Activated naive CD8-positive, alpha-beta T cell treated with anti-CD3 and anti-CD28 coated beads for 36 hours (primary cell): ENCODE measurements around the gene OR4D10. TPM values are rescaled to one million over a fixed set of nuclear protein-coding genes. Genes with fewer than 3 reads are reported as not detected.
A peak's percentile ranks its signal among the peaks of the same experiment; 100 is the strongest.
"Not testable (repeated sequence)": the region's sequence is repeated elsewhere in the genome, so short reads cannot be mapped to it uniquely, and the experiment has no call there.

Source experiments
- DNase-seq: peaks from one replicate; pipeline ENCODE4 v3.0.0; 2021
- H3K27ac Mint-ChIP-seq: one replicate; pipeline ENCODE4 v1.8.0; 2022; ENCODE audit warnings: mild to moderate bottlenecking, moderate library complexity, mixed read lengths
- H3K27me3 Mint-ChIP-seq: one replicate; pipeline ENCODE4 v1.8.0; 2022; ENCODE audit warnings: mild to moderate bottlenecking, mixed read lengths
- H3K36me3 Mint-ChIP-seq: one replicate; pipeline ENCODE4 v1.8.0; 2021; ENCODE audit warnings: mild to moderate bottlenecking, mixed read lengths
- H3K4me1 Mint-ChIP-seq: one replicate; pipeline ENCODE4 v1.8.0; 2021; ENCODE audit warnings: mixed read lengths
- H3K4me3 Mint-ChIP-seq: one replicate; pipeline ENCODE4 v1.8.0; 2022; ENCODE audit warnings: mild to moderate bottlenecking, moderate library complexity, mixed read lengths
- H3K9me3 Mint-ChIP-seq: one replicate; pipeline ENCODE4 v1.8.0; 2022; ENCODE audit warnings: mixed read lengths
- total RNA-seq, 2 experiments: library from RNA; stranded (reverse); gene quantifications; one replicate each; pipeline ENCODE4 v1.2.3, GENCODE V29; 2021

Gene OR4D10
- total RNA-seq, 2 experiments from 2014 or later: not detected

- H3K4me1 Mint-ChIP-seq: peaks cover 8% of the 10 kb centered on the region
- H3K9me3 Mint-ChIP-seq: no peaks in the 10 kb centered on the region
- no peak overlapping the region for H3K27ac Mint-ChIP-seq
- no peak for DNase-seq
- H3K4me3 Mint-ChIP-seq: no peak overlapping the region
- no peaks in the 10 kb centered on the region for H3K36me3 Mint-ChIP-seq
- peaks cover 10% of the 10 kb centered on the region for H3K27me3 Mint-ChIP-seq
These were observed 28.8 kb downstream of the OR4D10 start for GRCh38 chr11:59501931-59502330.

DNA sequence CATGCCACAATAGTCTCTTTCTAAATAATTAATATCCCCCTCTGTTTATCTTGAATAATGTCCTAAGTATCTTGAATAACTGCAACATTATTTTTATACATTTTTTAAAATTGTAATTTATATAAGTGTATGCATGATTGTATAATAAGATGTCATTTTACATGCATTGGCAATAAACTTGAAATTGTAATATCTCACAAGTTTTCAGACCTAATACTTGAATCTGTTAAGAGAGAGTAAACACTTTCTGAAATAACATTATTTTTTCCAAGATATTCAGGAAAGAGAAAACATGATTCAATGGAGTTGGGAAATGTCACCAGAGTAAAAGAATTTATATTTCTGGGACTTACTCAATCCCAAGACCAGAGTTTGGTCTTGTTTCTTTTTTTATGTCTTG lies 30.2 kb downstream of the OR4D10 start, which contains the start of gene OR4D11:
TSS of gene OR4D11 (plus strand) at position 301 of the 400 bp plus-strand sequence. CDS start at position 301, 0 bp downstream.
- Mint-ChIP-seq H3K27ac (no peak within 1 kb of the TSS), H3K9me3 (no peaks in the 10 kb centered on the region), H3K27me3 (peaks cover 10% of the 10 kb centered on the region)

GRCh38 chr11:59510941-59511589 lies 38.0 kb downstream of the OR4D10 start, which contains the start of gene OR4D9:
Gene OR4D9 (plus strand): TSS chr11:59511539. CDS start chr11:59514913, 3,374 bp downstream.
- Mint-ChIP-seq H3K9me3 (no peaks in the 10 kb centered on the region), H3K36me3 (no peaks in the 10 kb centered on the region), H3K4me3 (peak within 1 kb of the TSS; percentile 18), H3K27ac (peak within 1 kb of the TSS; percentile 34), H3K27me3 (peaks cover 11% of the 10 kb centered on the region), H3K4me1 (peaks cover 22% of the 10 kb centered on the region)
- DNase-seq: no peak

More for the DNA sequence above, 30.2 kb downstream of the OR4D10 start, which contains the start of gene OR4D11:
- peaks cover 8% of the 10 kb centered on the region for H3K4me1 Mint-ChIP-seq
- H3K36me3 Mint-ChIP-seq: no peaks in the 10 kb centered on the region
- H3K4me3 Mint-ChIP-seq: no peak within 1 kb of the TSS
- DNase-seq: no peak

DNA sequence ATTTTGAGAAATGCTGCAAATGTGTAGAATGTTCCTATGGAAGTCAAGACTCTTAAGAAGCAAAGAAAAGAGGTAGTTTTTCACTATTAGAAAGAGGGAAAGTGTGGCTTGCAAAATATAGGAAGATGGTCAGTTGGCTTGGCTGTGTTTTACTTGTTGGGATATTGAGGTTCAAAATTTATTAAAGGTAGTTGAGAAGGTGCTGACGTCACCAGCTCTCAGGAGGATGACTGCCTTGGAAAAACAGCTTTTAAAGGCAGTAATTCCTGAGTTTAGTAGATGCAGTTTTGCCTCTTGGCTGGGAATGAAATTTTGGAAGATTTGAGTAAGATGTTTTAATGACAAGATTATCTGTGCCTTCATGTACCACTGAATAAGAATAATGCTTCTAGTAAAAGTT lies 38.6 kb downstream of the OR4D10 start:
- no peak overlapping the region for H3K4me3 Mint-ChIP-seq
- no peak overlapping the region for H3K27ac Mint-ChIP-seq
- no peak for DNase-seq
- H3K27me3 Mint-ChIP-seq: peaks cover 11% of the 10 kb centered on the region
- H3K4me1 Mint-ChIP-seq: peaks cover 22% of the 10 kb centered on the region
- H3K9me3 Mint-ChIP-seq: no peaks in the 10 kb centered on the region
- no peaks in the 10 kb centered on the region for H3K36me3 Mint-ChIP-seq

DNA sequence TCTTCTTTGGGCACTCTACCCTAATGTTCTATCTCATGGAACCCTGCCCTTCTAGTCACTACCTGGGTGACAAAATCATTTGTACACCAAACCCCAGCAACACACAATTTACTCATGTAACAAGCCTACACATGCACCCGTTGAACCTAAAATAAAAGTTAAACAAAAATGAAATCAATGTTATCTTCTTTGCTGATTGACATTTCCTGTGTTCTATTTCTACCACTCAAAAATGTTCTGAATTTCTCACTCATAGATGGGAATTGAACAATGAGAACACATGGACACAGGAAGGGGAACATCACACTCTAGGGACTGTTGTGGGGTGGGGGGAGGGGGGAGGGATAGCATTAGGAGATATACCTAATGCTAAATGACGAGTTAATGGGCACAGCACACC lies 47.0 kb downstream of the OR4D10 start:
- H3K4me3 Mint-ChIP-seq, H3K36me3 Mint-ChIP-seq, H3K9me3 Mint-ChIP-seq, H3K4me1 Mint-ChIP-seq, H3K27me3 Mint-ChIP-seq, H3K27ac Mint-ChIP-seq, DNase-seq: not testable (repeated sequence)

GRCh38 chr11:59520741-59521140 lies 47.6 kb downstream of the OR4D10 start:
- Mint-ChIP-seq H3K4me1 (no peaks in the 10 kb centered on the region), H3K27me3 (no peaks in the 10 kb centered on the region), H3K36me3 (no peaks in the 10 kb centered on the region), H3K9me3 (no peaks in the 10 kb centered on the region), H3K4me3 (no peak overlapping the region), H3K27ac (no peak overlapping the region)
- no peak for DNase-seq

DNA sequence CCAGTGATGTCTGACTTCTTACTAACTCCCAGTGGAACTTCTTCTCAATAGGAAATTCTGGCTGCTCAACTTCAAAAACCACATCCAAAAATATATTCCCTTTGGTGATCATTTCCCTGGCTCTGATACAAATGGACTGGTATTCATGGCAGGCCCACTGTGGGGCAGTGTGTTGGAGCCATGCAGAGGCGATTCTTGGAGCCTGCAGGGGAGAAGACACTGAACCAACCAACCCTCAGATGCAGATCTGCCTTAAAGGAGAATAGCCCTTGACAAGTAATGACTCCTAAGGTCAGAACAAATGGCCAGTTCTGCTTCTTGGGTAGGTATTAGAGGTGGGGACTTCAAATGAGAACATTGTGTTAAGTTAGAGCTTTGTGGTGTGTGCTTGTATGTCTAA lies 50.4 kb downstream of the OR4D10 start:
- H3K9me3 Mint-ChIP-seq: no peaks in the 10 kb centered on the region
- DNase-seq: no peak
- no peaks in the 10 kb centered on the region for H3K27me3 Mint-ChIP-seq
- H3K27ac Mint-ChIP-seq: no peak overlapping the region
- H3K4me1 Mint-ChIP-seq: no peaks in the 10 kb centered on the region
- H3K4me3 Mint-ChIP-seq: no peak overlapping the region
- no peaks in the 10 kb centered on the region for H3K36me3 Mint-ChIP-seq

- H3K4me3 Mint-ChIP-seq: no peak overlapping the region
- no peaks in the 10 kb centered on the region for H3K27me3 Mint-ChIP-seq
- DNase-seq: no peak
- H3K36me3 Mint-ChIP-seq: no peaks in the 10 kb centered on the region
- H3K9me3 Mint-ChIP-seq: no peaks in the 10 kb centered on the region
- no peak overlapping the region for H3K27ac Mint-ChIP-seq
- H3K4me1 Mint-ChIP-seq: no peaks in the 10 kb centered on the region
These were observed 55.6 kb downstream of the OR4D10 start for GRCh38 chr11:59528711-59529110.

Other genes with a start within 250 kb of the OR4D10 start
- gene OR5AN1, start 114.4 kb upstream of the OR4D10 start, total RNA-seq: not detected
- not detected for gene OR5A2, start 46.9 kb upstream of the OR4D10 start, total RNA-seq
- gene OR5A1, start 36.8 kb upstream of the OR4D10 start, total RNA-seq: not detected
- gene OR4D6, start 16.4 kb upstream of the OR4D10 start, total RNA-seq: not detected
- not detected for gene OR4D11, start 30.3 kb downstream of the OR4D10 start, total RNA-seq
- gene OR4D9, start 38.2 kb downstream of the OR4D10 start, total RNA-seq: not detected
- 10 to 100 TPM; 39.4 to 39.6 TPM for gene OSBP, start 142.5 kb downstream of the OR4D10 start, total RNA-seq
- gene PATL1, start 195.7 kb downstream of the OR4D10 start, total RNA-seq: 10 to 100 TPM; 60.8 to 66.9 TPM
- gene OR10V1, start 240.5 kb downstream of the OR4D10 start, total RNA-seq: not detected